AG08395 (cell line): ENCODE results near the gene RBKS.

Source experiments
- DNase-seq: peaks from one replicate; pipeline ENCODE4 v3.0.0; 2012; ENCODE audit warnings: mixed read lengths, low spot score

The RBKS gene

DNA sequence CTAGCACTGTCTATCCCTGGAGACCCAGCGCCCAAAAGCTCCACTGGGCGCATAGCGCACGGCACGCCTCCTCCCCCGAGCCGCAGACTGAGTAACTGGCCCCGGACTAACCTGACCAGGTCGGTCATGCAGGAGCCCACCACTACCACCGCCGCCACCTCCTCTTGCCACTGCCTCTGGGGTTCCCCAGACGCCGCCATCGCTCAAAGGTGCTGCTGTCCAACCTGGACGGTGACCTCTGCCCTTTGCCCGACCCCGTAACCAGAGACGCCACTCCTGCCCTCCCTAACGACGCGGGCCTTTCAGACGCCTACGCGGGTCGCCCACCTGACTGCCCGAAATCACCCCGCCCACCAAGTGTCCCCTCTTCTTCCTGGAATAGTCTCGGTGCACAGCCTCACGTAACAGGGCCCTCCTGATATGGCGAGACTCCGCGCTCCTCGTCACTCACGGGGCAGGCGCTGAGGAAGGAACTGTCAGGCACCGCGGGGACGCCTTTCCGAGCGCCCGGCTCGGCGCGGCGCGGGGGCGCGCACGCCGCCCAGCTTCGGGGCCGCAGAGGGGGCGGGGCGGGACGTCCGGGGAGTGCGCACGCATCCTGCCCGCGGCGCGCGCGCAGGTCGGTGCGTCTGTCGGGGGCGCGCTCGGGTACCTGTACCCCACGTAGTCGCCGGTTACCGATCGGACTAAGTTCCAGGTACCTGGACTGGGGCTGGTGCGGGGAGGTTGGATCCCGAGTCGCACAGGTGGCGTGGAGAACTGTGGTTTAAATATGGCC is at the start of gene RBKS, which contains the start of gene BABAM2:
TSS of gene RBKS (minus strand) at position 242 of the 778 bp plus-strand sequence. CDS start at position 200, 42 bp downstream.
TSS of gene BABAM2 (plus strand) at position 584 of the 778 bp plus-strand sequence. CDS start 3,828 bp downstream, outside the sequence.
- DNase-seq = peak; percentile 94

DNA sequence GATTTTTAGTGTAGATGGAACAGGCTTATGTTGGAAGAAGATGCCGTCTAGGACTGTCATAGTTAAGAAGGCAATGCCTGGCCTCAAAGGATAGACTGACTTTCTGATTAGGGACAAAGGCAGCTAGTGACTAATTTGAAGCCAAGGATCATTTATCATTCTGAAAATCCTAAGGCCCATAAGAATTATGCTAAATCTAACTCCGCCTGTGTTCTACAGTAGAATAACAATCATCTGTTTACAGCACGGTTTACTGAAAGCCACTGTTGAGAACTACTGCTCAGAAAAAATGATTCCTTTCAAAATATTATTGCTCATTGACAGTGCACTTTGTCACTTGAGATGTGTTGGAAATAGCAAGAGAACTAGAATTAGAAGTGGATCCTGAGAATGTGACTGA is 44.8 kb upstream of the RBKS start:
- DNase-seq = no peak

DNA sequence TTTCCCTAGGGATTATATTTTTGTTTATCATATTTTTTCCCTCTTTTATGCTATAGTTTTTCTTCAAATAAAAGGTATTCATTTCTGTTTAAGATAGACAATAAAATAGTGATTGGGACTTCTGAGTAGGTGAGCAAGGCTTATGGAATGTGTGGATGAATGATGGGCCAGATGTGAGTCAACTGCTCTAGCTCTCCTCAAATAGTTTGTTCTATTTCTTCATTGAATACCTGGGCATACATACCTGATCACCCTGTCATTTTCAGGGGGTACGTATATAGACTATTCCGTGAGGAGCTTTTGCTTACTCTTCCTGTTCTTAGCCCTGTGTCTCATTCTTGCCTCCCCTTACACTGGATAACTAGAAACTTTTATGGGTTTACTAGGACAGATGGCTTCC is 42.2 kb upstream of the RBKS start:
- peak; percentile 40 for DNase-seq

DNA sequence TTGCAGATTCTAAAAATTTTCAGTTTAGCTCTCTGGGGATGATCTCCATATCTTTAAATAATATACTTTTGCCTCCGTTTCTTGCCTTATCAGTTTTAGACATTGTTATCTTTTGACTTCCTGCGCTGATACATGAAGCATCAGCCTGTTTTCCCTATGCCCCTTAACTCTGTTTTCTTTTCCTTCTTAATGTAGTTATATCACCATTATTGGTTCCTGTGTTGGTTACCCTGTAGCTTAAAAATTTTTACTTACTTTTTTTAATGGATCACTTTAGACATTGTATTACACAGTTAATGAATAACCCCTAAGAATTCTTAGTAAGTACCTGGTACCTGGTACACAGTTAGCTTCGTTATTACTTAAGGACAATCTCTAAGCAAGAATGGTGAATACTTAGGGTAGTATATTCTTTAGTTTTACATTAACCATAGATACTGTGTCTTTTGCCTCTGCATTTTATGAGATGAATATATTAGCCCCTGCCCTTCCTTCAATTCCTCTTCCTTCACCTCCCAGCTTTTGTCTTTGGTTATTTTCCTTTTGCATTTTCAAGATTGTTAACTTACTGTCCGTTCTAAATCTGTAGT is 41.3 kb upstream of the RBKS start:
- no peak for DNase-seq

DNA sequence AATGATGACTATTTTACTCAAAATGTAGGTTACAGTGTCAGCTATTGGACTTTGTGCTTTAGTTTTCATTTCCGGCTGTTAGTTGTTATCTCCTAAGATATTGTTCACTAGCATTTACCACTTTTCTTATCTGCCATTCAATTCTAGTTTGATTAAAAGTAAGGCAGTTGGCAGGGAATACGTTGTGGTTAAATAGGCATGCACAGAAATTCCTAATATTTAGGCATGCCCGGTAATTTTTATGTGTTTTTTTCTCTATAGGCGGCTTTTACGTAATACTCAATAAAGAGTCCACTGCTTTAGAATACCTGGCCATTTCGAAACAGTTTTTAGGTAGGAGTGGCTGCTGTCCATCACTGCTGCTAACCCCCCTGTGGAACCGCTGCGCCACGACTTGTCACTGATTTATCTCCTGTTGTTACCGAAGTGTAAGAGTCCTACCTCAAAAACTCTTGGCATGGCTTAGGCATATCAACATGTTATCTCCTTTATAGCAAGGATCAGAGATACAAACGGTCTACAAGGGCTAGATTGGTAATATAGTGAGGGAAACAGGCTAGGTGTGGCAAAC is 39.8 kb upstream of the RBKS start:
- no peak for DNase-seq

DNA sequence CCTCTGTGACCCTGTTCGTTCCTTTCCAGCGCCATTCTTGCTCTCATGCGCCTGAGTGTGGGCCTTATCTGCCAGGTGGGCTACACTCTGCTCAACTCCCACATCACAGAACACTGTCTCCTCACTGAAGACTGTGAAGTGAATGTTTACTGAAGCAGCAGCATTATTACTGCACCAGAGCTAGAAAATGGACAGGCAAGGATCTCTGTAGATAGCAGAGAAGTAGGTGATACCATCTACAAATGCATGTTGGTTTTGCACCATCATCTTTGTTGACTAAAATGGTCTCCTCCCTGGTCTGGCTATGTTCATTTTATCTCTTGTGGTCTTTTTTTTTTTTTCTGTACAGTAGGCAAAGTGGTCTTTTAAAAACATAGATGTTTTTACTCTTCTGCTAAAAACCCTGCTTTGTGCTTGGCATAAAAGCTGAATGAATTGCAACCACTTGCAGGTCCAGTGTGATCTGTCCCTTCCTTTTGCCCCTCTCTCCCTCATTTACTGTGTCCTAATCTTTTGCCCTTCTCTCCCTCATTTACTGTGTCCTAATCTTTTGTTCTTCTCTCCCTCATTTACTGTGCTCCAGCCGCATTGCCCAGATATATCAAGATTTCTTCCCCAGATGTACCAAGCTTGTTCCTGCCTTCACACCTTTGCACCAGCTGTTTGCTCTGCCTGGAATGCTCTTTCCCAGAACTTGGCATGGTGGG is 35.7 kb upstream of the RBKS start:
- DNase-seq = no peak

DNA sequence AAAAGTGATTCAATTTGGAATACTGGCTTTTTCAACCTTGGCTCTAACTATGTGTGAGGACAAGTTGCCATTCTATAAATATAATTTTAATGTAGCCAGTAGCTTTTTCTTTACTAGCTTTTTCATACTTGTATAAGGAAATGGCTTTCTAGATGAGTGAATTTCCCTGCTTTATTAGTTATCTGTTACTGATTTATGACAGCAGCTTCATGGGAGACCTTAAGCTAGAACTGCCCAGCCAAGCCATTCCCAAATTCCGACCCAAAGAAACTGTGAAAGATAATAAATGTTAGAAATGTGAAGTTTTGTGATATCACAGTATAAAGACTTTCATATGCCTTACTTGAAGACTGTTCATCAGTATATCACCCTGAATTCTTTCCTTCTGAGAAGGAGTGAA is 32.7 kb upstream of the RBKS start:
- no peak for DNase-seq

DNA sequence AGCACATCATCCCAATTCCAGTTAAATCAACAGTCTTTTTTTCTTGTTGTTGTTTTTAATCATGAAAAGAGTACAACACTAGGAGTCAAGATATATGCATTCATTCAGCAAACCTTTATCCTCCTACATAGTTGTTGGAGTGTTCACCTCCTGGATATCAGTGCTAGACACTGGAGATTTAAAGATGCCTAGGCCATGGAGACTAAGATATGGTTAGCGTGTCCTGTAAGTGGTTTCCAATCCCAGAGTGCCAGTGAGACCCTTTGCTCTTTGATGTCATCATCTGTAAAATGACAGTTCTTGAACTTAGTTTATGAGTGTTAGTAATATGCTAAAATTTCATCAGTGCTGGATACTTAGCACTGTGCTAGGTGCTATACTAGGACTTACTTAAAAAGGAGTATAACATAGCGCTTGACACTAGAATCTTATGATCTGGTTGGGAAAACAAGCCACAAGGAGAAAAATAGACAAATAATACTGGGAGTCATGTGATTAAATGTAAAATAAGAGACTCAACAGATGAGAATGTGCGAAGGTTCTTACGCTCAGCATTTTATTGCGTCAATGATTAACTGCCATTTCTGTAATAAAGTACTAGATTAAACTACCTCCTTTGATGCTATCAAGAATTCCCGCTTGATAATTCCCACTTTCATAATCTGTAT is 31.8 kb upstream of the RBKS start:
- DNase-seq = no peak

DNA sequence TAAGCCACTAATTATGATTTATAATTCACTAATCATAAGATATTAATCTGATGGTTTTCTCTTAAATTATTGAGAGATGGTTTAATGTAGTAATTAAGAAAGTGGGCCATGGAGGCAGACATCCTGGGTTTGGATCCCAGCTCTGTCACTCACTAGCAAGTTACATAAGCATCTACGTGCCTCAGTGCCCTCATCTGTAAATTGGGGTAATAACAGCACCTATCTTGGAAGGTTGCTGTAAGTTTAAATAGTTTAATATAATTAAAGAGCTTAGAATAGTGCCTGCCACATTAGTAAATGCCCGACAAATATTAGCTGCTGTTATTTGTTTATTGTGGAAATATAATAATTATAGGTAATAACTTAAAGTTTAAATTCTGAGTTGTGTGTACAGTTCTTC is 31.2 kb upstream of the RBKS start:
- no peak for DNase-seq

DNA sequence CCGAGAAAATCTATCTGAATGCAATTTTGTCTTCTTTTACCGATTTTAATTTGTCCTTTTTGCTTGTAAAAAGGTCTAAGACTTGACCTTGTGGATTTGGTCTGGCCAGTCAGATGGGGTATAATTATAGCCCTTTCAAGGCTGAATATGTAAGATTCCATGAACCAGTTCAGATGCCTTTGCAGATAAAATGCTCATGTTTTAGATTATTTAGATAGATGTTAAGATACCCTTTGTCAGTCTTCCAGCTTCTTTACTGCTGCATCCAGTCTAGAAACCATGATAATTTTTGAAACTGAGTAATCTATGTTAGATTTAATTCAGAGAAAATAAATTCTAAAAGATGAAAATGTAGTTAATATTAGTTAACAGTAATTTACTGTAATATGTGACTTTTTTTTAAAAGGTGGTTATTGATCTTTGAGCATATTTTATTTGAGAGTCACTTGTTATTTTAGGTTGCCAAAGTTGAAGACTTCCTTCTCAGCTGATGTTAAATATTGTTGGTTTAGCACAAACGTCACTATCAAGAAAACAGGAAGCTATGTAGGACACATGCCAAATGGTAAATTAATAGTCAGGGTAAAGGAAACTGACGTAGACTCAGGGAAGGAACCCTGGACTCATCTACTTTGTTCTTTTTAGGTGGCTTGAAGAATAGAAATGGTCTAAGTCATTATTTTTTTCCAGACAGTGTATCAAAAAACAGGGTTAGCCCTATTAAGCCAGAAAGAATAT is 30.1 kb upstream of the RBKS start:
- DNase-seq = no peak

DNA sequence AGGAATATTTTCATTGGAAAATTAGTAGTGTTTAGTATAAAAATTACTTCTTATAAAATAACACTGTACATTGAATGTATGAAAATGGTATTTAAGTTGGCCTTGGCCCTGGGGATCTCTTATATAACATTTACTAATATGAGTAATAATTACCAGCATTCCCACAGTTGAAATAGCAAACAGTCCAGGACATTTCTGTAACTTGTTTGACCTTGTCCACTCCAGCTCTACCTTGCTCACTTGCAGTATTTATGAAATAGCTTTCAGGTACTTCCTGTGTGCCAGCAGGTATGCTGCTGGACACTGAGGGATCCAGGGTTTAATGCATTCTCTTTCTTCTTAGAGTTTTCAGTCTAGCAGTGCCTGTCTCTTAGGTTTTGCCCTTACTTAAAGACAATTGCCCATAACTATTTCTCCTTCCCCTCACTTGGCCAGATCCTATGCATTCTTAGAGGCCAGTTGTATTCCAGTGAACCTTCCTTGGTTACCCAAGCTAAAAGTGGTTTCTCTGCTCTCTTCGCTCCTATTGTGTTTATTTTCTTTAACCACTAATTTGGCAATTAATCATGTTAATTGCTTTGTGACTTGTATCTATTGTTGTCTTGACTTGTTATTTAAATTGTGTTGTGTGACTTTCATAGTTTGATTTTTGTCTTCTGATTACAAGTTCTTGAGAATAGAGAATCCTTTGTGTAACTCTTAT is 26.3 kb upstream of the RBKS start:
- no peak for DNase-seq

DNA sequence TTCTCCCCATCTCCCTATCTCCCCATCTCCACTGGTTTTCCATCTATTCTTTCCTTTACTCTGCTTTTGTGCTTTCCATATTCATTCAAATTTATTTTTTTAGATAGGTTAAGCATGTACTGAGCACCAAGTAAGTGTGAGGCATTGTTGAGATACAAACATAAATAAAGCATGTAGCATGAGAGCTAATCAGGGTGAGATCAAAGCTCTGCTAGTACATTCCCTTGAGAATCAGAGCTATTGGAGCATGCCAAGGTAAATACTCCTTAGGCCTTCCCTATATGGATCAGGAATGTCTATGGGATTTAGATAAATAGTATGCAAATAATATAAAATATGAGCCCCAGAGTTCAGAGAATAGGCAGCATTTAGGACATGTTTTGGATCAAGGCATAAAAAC is 25.7 kb upstream of the RBKS start:
- DNase-seq = no peak

DNA sequence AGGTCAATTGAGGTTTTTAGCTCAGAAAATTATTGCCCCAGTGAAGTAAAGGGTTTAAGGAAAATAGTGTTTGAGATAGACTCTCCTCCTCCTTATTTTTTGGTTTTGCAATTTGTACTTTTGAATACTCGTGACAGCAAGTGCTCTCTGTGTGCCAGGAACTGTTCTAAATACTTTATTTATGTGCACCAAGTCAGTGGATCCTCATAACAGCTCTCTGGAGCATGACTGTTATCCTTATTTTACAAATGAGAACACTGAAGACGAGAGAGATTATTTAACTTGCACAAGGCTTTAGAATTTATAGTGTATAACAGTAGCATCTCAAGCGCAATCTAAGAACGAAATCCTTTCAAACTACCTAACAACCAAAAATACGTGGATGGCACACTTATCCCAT is 25.0 kb upstream of the RBKS start:
- DNase-seq = no peak

DNA sequence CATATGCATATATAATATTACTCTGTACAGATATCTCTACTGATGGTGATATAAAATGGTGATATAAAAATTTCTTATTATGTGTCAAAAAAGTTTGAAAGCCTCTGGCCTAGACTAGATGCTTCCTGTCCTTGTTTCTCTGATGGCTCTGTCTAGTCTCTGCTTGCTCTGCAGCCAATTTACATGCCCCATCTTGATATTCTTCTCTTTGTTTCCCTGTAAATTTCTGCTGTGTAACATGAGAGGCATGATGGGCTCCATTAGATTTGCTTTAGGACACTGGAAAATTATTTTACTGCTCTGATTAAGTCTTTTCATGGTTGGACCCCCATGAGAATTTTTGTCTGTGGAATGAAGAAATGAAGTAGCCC is 24.6 kb upstream of the RBKS start:
- no peak for DNase-seq

DNA sequence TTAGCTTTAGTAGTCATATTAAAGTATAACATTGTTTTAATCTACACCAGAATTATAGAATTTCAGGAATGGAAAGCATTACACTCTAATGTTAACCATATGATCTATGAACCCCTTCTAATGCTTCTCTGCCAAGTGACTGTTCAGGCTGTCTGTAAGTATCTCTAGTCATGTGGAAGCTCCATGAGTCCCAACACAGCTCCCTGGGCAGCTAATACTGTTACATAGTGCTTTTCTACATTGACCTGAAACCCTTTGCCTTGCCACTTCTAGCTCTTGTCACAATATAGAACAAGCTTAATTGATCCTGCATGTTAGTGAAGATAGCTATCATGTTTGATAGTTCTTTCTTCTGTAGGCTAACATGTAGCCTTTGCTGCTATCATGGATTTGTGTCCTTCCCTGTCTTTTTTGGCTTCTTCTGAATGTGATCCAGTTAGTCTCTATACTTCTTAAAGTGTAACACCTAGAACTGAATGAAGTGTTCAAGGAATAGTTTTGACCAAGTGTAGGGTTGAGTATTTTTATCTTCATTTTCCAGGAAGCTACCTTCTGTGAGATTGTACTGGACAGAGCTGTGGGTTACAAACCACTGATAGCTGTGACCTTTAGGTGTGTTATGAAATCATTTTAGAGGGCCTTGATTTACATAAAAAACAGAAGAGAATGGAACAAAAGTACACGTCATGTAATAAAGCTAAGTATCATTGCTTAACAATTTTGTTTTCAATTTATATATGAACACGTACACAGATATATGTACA is 24.0 kb upstream of the RBKS start:
- peak; percentile 5 for DNase-seq

DNA sequence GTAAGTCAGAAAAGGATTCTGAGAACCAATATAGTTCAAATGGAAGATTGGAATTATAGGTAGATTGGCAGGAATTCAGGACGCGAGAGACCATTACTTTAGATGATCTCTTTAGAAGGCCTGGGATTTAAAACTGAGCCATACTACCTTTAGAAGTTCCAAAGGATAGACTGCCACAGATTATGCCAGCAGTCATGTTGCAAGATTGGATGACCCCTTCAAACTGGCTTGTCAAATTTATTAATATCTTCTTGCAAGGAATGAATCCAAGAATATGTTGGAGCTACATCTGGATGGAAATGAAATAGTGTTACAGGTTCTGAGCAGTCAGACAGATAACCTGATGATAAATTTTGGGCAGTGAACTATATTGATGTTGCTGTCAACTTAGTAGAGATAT is 22.3 kb upstream of the RBKS start:
- DNase-seq = no peak

DNA sequence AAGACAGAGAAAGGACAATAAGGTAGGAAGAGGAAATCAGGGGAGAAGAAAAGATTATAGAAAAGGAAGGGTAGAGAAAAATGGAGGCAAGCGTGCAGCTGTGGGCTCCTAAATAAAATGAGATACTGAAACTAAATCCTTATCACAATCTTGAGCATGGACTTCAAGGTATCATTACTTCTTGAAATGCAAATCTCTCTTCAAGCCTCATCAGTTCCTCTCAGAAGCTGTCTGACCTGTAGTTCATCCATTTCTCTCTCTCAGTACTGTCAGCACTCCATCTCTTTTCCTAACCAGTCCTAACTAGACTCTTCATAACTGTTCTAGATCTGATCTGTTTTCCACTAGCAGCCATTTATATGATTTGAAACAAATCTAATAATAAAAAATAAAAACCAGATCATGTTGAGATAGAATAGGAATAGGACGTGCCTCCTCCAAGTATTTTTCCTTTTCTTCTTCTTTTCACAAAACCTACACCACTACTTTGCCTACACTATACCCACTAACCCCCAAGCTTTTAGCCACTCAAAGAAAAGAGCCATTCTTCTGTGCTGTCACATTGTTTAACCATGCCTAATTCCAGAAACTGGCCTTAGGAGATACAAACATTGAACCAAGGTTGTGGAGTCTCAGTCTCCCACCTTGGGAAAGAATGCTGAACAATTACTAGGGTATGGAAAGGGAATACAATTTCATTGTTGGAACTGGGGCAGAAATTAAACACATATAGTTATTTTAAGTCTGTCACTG is 21.4 kb upstream of the RBKS start:
- no peak for DNase-seq

DNA sequence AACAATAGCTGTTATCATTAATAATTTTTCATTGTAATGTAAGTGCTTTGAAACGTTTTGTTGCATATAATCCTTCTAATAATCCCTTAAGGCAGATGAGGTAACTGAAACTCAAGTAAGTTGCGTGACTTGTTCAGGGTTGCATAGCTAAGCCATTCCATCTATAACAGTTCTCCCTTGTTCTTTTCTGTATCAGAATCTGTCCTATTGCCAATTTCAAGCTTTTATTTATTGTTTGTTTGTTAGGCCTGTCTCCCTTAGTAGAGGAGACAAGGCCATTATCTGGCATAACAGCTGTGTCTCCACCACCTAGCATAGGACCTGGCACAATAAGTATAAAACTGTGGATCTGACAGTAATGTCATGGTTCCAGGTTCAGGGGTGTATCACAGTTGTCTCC is 19.7 kb upstream of the RBKS start:
- no peak for DNase-seq

DNA sequence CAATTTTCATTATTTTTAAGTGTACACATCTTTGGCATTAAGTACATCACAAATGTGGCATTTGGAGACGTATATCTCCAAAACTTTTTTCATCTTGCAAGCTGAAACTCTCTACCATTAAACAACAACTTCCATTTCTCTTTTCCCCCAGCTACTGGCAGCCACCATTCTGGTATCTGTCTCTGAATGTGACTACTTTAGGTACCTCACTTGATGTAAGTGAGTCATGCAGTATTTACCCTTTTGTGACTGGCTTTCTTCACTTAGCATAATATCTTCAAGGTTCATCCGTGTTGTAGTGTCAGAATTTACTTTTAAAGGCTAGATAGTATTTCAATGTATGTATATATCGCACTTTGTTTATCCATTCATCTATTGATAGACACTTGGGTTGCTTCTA is 17.4 kb upstream of the RBKS start:
- DNase-seq = no peak
